NCI-H510A (cell line): ENCODE data around the gene OR1L4.

Experiments used
- DNase-seq: peaks from one replicate; lab custom pipeline; 2025; lab: John Stamatoyannopoulos, UW

OR1L4 gene

GRCh38 chr9:122723690-122724089 is at the start of gene OR1L4:
OR1L4 (plus strand) TSS chr9:122723990; CDS start chr9:122723990, 0 bp downstream.
- DNase-seq, result no peak

- DNase-seq, result no peak
Observed at GRCh38 chr9:122684851-122685250, 38.9 kb upstream of the OR1L4 start.

GRCh38 chr9:122695696-122696095 is 28.1 kb upstream of the OR1L4 start:
- DNase-seq, result no peak

GRCh38 chr9:122718038-122718437 is 5.8 kb upstream of the OR1L4 start:
- DNase-seq, result no peak

GRCh38 chr9:122719218-122719617 is 4.6 kb upstream of the OR1L4 start:
- DNase-seq, result no peak

GRCh38 chr9:122742003-122742402 is 18.2 kb downstream of the OR1L4 start, which contains the start of gene OR1L6:
OR1L6 (plus strand) TSS chr9:122742303; CDS start chr9:122749848, 7,545 bp downstream.
- no peak for DNase-seq

GRCh38 chr9:122754825-122755224 is 31.0 kb downstream of the OR1L4 start:
- DNase-seq, result no peak

GRCh38 chr9:122767817-122768216 is 44.0 kb downstream of the OR1L4 start:
- DNase-seq, result no peak
